K562 (cell line): ENCODE results near the gene PDCD7.

Source experiments
- CREB3L1 ChIP-seq: fragments of 450-650 bp; IDR thresholded peaks from 2 replicates; pipeline ENCODE4 v1.6.1; 2014; ENCODE audit warnings: low read depth, mild to moderate bottlenecking, moderate library complexity, borderline replicate concordance
- LARP7 ChIP-seq: fragments of 450-650 bp; IDR thresholded peaks from 2 replicates; pipeline ENCODE4 v1.6.1; 2016
- NFATC3 ChIP-seq: fragments of 450-650 bp; IDR thresholded peaks from 2 replicates; pipeline ENCODE4 v1.6.1; 2017; ENCODE audit warnings: mild to moderate bottlenecking
- POLR2AphosphoS5 ChIP-seq: IDR thresholded peaks from 2 replicates; pipeline ENCODE4 v1.6.1; 2011; ENCODE audit warnings: mild to moderate bottlenecking, low read depth, low read length, moderate library complexity; ENCODE audit not compliant: control insufficient read depth, insufficient read depth
- PPARD ChIP-seq: fragments of 250-450 bp; sonication (Bioruptor Pico); IDR thresholded peaks from 2 replicates; pipeline ENCODE4 v1.8.0; 2022; ENCODE audit warnings: inconsistent platforms, mild to moderate bottlenecking, moderate library complexity
- RBM39 ChIP-seq: fragments of 200-400 bp; formaldehyde crosslinking; optimal IDR thresholded peaks from 2 replicates; pipeline ENCODE3; 2018; ENCODE audit warnings: low read depth, low read length
- RNF219 ChIP-seq: fragments of 250-450 bp; sonication (Bioruptor Pico); IDR thresholded peaks from 2 replicates; pipeline ENCODE4 v1.5.0; 2022; ENCODE audit warnings: mild to moderate bottlenecking
- XRCC3 ChIP-seq: fragments of 450-650 bp; IDR thresholded peaks from 2 replicates; pipeline ENCODE4 v1.6.1; 2017; ENCODE audit warnings: mild to moderate bottlenecking, moderate library complexity
- ZFX ChIP-seq: sonication (generic); formaldehyde crosslinking; IDR thresholded peaks from 2 replicates; pipeline ENCODE4 v1.8.0; 2022; ENCODE audit warnings: mild to moderate bottlenecking, missing genetic modification reagents, moderate library complexity
- ZNF3 ChIP-seq: fragments of 250-450 bp; sonication (Bioruptor Pico); IDR thresholded peaks from 2 replicates; pipeline ENCODE4 v1.5.0; 2021; ENCODE audit warnings: mild to moderate bottlenecking, moderate library complexity
- TF ChIP-seq, protein P1 (sequence below), 3 experiments: IDR thresholded peaks in 2 of 3; conservative IDR thresholded peaks in 1 of 3; 2 replicates each; pipeline ENCODE4 v1.5.1; 2011 to 2012; ENCODE audit warnings: low read length in 3 of 3, mild to moderate bottlenecking in 3 of 3, control low read depth in 2 of 3, improper control_type of control experiment in 1 of 3, inconsistent platforms in 1 of 3, low read depth in 1 of 3, mixed read lengths in 1 of 3, moderate library complexity in 1 of 3; ENCODE audit not compliant: insufficient read depth in 2 of 3

- TF ChIP-seq RNF219 (CRISPR knock-in tag) = no peak
- TF ChIP-seq CREB3L1 = no peak
- TF ChIP-seq POLR2AphosphoS5 = no peak
- TF ChIP-seq NFATC3 = no peak
- TF ChIP-seq, protein P1, sequence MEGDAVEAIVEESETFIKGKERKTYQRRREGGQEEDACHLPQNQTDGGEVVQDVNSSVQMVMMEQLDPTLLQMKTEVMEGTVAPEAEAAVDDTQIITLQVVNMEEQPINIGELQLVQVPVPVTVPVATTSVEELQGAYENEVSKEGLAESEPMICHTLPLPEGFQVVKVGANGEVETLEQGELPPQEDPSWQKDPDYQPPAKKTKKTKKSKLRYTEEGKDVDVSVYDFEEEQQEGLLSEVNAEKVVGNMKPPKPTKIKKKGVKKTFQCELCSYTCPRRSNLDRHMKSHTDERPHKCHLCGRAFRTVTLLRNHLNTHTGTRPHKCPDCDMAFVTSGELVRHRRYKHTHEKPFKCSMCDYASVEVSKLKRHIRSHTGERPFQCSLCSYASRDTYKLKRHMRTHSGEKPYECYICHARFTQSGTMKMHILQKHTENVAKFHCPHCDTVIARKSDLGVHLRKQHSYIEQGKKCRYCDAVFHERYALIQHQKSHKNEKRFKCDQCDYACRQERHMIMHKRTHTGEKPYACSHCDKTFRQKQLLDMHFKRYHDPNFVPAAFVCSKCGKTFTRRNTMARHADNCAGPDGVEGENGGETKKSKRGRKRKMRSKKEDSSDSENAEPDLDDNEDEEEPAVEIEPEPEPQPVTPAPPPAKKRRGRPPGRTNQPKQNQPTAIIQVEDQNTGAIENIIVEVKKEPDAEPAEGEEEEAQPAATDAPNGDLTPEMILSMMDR (IDR thresholded peaks at IDR 0.05 in 2 of 3, conservative IDR thresholded peaks at IDR 0.05 in 1 of 3; ENCODE audit: insufficient read depth in 2 of 3, low read depth in 1 of 3, low read length in 3 of 3) = no peak
- TF ChIP-seq ZNF3 (CRISPR knock-in tag) = no peak
- TF ChIP-seq LARP7 = no peak
- no peak for TF ChIP-seq XRCC3
- TF ChIP-seq PPARD (CRISPR knock-in tag) = no peak
- TF ChIP-seq RBM39 = no peak
- TF ChIP-seq ZFX (CRISPR knock-in tag) = no peak
These were observed 61.0 kb downstream of the PDCD7 start for GRCh38 chr15:65072617-65073016.
